C1 segment of cervical spinal cord (tissue), 14 donors: Measurements from ENCODE around the gene TSC22D2.

ENCODE experiments used
- DNase-seq, 14 donors: peaks; one replicate each; lab custom pipeline; 2025; lab: John Stamatoyannopoulos, UW

The TSC22D2 gene

DNA sequence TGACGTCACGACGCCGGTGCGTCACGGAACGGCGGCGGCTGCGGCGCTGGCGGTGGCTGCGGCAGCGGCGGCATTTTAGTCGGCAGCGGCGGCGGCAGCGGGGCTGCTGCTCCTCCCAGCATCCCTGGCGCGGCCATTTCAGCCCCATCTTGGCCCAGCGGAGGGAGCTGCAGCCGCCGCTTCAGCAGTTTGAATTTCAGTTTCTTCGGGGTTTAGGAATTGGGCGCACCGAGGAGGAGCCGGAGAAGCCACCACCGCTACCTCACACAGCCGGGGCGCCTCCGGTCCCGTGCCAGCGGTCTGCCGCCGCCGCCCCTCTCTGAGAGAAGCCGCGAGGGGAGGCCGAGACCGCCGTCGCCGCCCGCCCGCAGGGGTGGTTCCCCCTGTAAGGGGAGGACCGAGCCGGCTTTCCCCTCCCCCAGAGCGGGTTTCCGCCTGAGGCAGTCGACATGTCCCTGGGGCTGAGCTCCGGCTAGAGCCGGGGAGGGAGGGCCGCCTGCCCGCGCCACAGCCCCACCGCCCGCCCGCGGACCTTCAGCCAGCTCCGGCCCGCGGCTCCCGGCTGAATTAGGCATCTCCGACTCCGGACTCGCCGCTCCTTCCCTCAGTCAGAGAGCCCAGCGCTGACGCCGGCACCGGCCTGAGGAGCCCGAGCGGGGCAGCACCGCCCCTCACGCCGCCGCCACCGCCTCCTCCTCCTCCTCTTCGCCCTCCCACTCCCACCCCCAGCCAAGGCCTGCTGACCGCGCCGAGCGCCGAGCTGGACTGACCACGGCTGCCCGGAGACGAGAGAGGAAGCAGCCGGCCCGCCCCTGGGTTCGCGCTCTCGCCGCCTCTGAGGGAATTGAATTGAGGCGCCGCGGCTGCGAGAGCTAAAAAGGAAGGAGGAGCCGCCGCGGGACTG is at the start of gene TSC22D2:
Gene TSC22D2 (plus strand): TSS at position 78 of the 904 bp plus-strand sequence. CDS start 1,053 bp downstream, outside the sequence.
- peak; percentile 63 to 97 (median 90) for DNase-seq

DNA sequence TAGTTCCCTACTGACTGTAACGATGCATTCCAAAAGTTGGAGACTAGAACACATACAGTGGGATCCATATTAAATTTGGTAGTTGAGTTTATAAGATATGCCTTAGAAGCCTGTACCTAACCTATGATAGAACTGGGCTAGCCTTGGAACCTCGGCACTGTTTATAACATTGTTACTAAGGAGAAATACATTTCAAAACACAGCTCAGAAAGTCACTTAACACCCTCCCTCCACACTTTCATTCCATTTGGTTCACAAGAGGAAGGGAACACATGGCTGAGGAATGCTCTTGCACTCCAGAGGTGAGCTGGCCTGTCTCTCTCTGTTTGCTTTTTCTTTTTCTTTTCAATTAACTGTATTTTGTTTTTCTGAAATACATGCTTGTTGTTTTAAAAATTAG is 48.7 kb upstream of the TSC22D2 start:
- DNase-seq, result no peak

DNA sequence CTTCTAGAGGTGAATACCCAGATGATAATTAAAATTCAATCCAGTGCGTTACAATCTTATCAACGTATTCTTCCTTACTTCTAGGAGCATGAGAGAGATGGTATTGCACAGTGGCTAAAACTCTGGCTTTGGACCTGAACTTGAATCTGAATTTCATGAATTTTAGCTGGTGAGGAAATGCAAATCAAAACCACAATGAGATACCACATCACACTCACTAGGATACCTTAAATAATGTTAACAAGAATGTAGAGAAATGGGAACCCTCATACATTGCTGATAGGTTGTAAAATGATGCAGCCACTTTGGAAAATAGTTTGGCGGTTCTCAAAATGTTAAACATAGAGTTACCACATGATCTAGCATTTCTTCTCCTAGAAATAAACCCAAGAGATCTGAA is 47.1 kb upstream of the TSC22D2 start:
- no peak for DNase-seq

DNA sequence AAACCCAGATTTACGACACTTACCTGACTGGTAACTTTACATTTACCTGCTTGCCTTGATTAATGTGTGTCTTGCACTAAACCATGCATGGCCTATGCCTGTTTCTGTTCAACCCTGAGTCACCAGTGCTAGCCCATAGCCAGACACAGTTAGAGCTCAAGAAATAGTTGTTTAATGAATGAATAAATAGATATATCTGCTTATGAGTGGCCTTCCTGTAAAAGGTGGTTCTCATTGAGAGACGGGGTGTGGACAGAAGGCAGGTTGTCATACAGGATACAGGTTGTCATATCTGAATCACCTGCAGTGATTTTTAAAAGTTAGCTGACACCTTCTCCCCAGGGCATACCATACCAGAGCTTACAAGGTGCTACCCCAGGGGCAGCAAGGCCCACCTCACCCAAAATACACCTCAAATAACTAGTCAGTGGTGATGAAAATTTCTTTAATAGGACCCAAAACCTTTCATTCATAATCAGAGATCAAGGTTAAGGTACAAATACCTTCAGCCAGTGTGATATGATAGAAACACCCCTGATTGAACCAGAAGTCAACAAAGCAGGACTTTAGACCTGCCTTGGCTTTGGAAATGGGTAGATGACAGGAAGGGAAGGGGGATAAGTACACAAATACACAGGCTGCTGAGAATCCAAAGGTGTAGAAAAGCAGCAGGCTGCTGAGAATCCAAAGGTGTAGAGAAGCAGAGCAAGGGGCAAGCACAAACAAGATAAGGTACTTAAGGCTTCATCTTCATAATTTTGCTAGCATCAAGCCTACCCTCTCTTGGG is 45.4 kb upstream of the TSC22D2 start:
- no peak for DNase-seq

DNA sequence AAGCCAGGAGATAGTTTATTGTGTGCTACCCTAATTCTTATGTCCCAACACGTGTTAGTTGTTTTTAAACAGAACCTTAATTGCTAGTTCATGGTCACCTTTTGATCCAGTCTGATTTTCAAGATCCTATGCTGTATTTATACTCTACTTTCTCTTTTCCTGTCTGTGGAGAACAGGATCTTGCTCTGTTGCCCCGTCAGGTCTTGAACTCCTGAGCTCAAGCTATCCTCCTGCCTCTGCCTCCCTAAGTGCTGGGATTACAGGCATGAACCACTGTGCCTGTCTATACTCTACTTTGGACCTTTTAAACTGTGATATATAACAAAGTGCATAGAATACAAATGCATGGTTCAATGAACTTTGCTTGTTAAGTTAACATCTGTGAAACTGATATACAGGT is 44.7 kb upstream of the TSC22D2 start:
- DNase-seq, result no peak

DNA sequence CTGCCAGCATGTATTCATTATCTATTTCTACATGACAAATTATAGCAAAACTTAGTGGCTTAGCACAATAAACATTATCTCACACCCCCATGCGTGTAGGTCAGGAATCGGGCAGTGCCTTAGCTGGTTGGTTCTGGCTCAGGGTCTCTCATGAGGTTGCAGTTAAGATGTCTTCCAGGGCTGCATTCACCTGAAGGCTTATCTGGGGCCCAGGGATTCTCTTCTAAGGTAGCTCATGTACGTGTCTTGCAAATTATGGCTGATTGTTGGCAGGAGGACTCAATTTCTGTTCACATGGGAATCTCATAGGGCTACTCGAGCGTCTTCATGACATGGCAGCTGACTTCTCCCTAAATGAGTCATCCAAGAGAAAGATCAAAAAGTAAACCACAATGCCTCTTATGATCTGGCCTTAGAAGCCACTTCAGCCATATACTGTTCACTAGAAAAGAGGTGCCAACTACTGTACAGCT is 42.9 kb upstream of the TSC22D2 start:
- DNase-seq, result no peak

DNA sequence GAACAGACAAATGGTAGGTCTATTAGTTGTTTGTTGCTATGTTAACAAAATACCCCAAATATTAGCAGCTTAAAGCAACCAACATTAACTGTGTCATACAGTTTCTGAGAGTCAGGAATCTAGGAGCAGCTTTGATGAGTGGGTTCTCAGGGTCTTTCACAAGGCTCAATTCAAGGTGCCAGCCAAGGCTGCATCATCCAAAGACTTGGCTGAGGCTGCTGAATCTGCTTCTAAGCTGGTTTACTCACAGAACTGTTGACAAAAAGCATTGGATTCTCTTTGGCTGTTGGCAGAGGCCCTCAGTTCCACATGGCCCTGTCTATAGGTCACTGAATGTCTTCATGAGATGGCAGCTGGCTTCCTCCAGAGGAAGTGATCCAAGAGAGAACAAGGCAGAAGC is 40.3 kb upstream of the TSC22D2 start:
- DNase-seq, result peak in 1 of 14 donors; percentile 52

DNA sequence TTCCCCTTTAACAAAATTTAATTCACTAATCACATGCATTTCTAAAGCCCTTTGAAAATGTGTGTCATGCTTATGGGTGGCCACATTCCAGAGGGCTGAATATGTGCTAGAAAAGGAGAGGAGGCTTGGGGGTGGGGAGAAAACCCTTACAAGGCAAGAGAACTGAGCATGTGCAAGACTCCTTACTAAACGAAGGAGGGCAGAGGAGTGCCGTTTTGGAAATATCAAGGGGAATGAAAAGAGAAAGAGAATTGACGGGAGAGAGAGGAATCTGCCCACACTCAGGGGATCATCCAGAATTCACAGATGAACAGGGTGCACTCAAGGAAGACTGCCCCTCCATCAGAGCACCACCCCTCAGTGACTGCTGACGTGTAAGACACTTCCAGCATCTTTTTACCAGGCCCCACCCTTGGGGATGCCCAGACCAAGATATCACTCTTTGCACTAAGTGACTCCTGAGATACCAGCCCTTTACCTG is 37.9 kb upstream of the TSC22D2 start:
- DNase-seq, result no peak

DNA sequence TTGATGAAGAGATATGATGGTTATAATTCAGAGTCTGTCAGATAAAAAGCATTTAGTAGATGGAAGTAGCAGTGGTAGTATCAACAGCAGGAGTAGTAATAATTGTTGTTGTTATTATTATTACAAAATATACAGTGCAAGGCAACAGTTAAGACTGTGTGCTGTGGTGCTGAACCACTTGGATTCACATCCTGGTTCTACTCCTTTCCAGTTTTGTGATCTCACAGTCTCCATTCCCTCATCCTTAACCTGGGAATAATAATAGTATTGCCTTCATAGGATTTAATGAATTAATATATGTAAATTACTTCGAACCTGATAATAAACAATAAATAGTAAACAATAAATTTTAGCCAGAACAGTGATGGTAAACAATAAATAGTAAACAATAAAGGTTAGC is 37.1 kb upstream of the TSC22D2 start:
- DNase-seq, result no peak

DNA sequence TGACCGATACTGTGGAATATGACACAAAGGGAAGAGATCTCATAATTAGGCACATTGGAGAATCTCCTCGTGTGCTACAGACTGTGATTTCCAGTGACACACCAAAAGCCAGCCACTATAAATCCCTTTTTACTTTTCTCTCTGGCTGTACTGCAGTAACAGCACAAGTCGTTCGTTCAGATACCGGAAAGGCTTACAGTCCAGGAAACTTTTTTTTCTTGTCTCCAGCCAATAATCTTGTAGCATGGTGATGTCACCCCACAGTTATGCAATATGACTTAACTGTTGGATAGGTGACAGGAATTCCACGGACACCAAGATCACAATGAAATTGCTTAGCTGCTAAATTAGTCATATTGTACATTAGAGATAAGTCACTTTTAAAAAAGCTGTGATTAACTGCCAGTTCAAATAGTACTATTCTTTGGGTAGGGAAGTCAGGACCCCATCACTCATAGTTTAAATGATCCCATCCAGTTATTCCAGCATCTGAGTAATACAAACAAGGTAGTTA is 36.3 kb upstream of the TSC22D2 start:
- no peak for DNase-seq

DNA sequence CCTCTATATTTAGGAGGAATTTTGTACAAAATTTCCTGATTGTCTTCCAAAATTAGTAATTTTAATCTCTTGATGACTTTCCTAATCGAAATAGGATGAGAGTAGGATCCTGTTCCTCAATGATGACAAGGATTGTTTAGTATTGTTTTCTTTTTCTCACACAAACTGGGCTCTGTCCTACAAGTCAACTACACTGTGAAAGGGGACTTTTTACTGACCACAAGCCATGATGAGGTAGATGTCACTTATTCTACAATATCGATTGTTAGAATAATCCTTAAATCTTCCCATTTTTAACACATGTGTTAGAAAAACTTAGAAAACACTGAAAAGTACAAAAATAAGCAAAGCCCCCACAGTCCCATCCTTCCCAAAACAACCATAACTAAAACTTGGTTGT is 35.8 kb upstream of the TSC22D2 start:
- DNase-seq, result no peak

DNA sequence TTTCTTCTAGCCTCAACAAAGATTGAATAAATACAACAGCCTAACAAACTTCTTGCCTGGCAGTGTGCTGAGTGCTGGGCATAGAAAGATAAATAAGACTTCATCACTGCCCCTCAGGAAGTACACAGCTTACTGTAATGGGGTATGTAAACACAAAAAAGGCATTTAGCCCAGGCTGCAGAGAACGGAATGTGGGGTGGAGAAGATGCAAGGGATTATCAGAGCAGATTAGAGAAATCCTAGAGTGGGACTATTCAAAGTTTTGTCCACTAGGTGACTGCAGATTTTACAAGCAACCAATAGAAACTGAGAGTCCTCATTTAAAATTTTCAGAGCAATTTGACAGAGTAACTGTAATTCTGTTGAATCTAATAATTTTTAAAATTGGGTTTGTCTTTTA is 35.4 kb upstream of the TSC22D2 start:
- DNase-seq, result no peak

DNA sequence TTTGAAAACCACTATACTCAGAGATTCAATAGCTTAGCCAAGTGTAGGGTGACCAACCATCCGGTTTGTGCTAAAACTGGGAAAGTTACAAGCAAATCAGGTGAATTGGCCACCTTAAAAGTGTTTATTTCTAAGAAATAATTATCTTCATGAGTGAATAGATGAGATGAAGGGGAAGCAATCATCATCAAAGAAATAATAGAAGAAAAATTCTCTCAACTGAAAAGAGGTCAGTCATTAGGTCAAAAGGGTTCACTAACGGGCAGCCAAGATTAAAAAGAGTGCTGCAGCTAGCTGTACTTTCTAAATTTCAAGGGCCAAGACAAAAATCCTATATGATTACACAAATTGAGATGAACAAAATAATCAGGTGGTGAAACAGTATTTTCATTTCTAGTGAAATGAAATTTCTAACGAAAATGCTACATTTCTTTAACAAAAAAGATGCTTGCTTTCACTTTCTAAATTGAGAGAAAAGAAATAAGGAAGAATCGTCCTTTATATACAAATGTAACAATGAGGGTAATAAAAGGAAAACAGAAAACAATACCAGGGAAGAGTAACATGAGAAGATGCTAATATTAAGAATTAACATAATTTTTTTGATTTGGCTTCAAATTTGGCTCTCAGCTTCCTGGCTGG is 34.7 kb upstream of the TSC22D2 start:
- no peak for DNase-seq

DNA sequence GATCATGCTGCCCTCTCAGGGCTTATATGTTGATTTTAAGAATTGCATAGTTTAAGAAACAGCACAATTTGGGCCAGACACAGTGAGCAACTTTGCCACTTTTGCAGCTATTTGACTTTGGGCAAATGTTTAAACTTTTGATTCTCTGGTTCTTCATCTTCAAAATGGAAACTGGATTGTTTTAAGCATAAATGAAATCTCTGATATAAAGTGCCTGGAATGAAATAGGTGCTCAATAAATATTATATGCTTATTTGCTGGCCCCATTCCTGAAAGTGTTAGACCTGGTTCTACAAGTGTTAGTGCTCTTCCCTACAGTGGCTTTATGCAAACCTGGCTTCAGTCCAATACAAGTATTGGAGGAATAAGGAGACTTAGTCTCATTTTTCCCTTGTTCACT is 33.1 kb upstream of the TSC22D2 start:
- no peak for DNase-seq

DNA sequence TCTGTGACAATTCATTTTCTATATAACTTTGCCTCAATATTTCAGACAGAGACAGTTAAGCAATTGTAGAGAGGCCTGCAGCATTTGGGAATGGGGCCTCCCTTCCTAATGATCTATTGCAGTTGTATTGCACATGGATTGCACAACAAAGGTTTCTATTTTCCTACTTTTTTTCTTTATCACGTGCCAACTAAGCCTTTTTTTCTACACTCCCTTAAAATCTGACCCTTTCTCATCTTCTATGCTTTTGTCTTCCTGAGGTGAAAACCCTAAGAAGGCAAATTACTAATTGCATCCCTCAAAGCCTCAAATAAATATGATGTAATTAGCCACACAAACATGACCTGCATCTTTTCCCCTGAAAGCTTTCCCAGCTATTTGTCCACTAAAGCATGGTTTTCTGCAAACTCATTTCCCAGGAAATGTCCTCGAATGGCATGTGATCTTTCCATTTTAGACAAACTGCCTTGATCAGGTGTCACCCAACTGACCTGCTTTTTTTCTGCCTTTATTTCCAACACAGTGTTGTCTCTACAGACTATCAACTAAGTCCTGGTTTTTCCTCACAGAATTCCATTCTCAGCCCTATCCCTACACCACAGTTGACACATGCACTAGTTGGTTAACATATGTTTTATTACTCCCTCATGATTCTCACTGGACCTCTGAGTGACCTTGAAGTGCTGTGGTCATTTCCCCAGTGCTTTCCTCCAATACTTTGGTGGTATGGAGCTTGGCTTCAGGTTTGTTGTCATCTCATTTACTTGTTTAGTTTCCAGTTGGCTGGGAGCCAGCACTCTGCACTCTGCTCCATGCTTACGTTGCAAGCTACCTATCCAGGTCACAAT is 31.9 kb upstream of the TSC22D2 start:
- DNase-seq, result no peak

DNA sequence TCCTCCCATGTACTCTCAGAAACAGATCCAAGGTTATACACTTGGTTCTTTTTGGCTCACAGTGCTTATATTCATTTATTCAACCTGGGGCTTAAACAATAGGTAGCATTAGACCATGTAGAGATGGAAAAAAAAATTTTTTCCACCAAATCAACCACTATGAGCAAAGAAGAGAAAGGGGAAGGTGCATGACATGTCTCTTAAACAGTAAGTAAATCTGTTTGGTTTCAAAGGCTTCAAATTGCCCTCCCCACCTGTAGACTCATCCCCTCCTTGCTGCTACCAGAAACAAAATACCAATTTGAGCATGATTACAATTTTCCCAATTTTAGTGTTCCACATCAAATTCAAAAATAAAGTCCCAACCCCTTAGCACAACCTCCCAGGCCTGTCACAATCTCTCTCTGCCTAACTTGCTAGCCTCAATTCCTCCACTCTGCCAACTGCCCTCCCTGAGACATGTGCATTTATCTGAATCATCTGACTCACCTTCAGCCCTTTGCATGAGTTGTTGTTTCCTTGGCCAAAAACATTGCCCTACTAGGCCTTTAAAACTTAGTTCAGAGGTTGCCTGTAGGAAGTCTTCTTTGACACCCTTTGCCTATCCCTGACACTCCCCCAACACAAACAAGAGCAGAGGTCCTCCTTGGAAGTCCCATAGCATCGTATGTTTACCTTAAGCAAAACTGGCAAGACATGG is 30.3 kb upstream of the TSC22D2 start:
- DNase-seq, result no peak

DNA sequence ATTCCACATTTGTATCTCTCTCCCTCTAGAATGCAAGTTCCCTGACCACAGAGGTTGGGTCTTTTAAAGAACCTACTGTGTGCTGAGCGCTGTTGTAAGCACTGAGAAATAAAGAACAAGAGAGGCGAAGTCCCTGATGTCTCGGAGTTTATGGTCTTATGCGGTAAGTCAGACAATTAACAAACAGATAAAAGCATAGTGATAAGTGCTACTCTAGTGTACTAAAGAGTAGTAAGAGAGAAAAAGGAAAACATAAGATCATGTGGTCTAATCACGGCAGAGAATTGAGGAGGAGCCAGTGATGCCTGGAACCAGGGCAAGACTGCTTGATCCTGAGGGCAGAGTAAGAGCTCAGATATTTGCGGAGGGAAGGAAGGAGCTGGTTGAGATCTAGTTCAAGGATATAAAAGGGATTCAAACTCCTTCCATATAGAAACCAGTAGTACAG is 29.8 kb upstream of the TSC22D2 start:
- DNase-seq, result no peak

DNA sequence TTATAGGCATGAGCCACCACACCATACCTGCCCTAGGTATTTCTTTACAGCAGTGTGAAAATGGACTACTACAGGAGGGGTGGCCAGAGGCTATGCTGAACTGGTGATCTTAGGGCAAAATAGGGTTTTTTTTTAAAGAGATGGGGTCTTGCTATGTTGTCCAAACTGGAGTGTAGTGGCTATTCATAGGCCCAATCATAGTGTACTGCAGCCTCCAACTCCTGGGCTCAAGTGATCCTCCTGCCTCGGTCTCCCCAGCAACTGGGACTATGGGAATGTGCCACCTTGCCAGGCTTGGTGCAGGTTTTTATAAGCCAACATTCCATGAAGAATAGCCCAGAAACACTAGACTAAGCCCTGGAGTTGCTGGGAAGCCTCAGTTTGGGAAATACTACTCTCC is 28.6 kb upstream of the TSC22D2 start:
- DNase-seq, result no peak

DNA sequence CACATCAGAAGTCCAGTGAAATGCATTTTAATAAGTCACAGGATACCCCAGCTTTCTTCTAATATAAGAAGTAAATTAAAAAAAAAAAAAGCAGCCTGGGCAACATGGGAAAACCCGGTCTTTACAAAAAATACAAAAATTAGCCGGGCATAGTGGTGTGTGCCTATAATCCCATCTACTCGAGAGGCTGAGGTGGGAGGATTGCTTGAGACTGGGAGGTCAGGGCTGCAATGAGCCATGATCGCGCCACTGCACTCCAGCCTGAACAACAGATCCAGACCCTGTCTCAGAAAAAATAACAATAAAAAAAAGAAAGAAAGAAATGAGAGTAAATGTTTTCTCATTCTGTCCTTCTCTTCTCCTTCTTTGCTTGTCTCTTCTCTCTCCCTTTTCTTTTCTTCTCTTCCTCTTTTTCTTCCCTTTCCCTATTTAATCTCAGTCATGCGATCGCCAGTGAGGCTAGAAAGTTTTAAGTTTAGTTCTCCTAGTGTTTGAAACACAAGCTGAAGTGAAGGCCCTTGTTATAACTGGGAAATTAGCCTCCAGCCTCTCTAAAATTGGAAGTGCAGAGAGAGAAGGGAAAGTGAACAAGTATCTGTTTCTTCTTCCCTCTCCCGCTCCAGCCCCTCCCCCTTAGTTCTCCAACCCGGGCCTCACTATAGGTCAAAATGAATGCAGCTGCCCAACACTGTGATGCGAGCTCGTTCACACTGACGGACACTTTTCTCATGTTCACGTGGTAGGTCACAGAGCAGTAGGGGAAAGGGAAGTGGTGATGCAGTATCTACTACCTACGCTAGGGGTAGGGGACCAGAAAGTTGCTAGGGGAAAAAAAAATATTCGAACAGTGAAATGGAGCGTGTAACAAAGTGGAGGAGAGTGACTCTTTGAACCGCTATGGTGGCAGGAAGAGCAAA is 23.5 kb upstream of the TSC22D2 start:
- DNase-seq, result peak in 11 of 14 donors; percentile 4 to 56 (median 30)
